OCI-LY3 (cell line): ENCODE data around the gene HDAC7.

Source experiments
- CTCF ChIP-seq: fragments of 200-600, 300-600 bp; sonication (generic); IDR thresholded peaks from 2 replicates; pipeline ENCODE4 v1.5.1; 2014; ENCODE audit warnings: antibody characterized with exemption, low read length, low read depth
- EZH2phosphoT487 ChIP-seq: fragments of 200-600 bp; shearing (Covaris generic); IDR thresholded peaks from 2 replicates; pipeline ENCODE4 v1.6.1; 2018; ENCODE audit warnings: antibody characterized with exemption, mixed run types, low read depth

- TF ChIP-seq CTCF: no peak
- no peak for TF ChIP-seq EZH2phosphoT487
Measured at GRCh38 chr12:47801904-47802246, 17.8 kb downstream of the HDAC7 start.
